OCI-LY7 (cell line): Measurements from ENCODE around the gene RET. TPM values are rescaled to one million over a fixed set of nuclear protein-coding genes. Genes with fewer than 3 reads are reported as not detected.

ENCODE experiments used
- BruUV-seq: library from RNA; stranded (reverse); fragments of 400-500 nt; replicated peaks from 2 replicates; lab custom pipeline; 2021; lab: Mats Ljungman, UMichigan
- CTCF ChIA-PET: fragments of 300-600 bp; sonication (Branson Sonifier 250); formaldehyde crosslinking; loops from one replicate; lab custom pipeline; 2022; ENCODE audit warnings: antibody characterized with exemption; ENCODE audit not compliant: unreplicated experiment; lab: Charles Lee
- POLR2A ChIA-PET: fragments of 300-600 bp; sonication (Branson Sonifier 250); formaldehyde crosslinking; loops from one replicate; lab custom pipeline; 2022; ENCODE audit warnings: antibody characterized with exemption; lab: Charles Lee
- DNase-seq: peaks from one replicate; pipeline ENCODE4 v3.0.0-alpha.2; 2015; ENCODE audit warnings: low spot score
- H2AFZ ChIP-seq: fragments of 200-600 bp; sonication (generic), shearing (Covaris generic); 2 replicates; pipeline ENCODE4 v1.6.1; 2014; ENCODE audit warnings: mild to moderate bottlenecking, antibody characterized with exemption, low read length, moderate library complexity
- H3K27ac ChIP-seq: fragments of 200-600 bp; sonication (generic); 2 replicates; pipeline ENCODE4 v1.5.1; 2014; ENCODE audit warnings: mixed run types, low read depth, mild to moderate bottlenecking, moderate library complexity, low read length, inconsistent platforms; ENCODE audit not compliant: poor library complexity, severe bottlenecking
- H3K36me3 ChIP-seq: fragments of 200-600 bp; sonication (generic); 2 replicates; pipeline ENCODE4 v1.6.1; 2014; ENCODE audit warnings: mild to moderate bottlenecking, antibody characterized with exemption, low read length, moderate library complexity, mixed read lengths; ENCODE audit not compliant: insufficient read depth
- H3K4me1 ChIP-seq: fragments of 200-600 bp; sonication (generic); 2 replicates; pipeline ENCODE4 v1.5.1; 2014; ENCODE audit warnings: mild to moderate bottlenecking, low read length; ENCODE audit not compliant: insufficient read depth, poor library complexity, severe bottlenecking
- H3K4me2 ChIP-seq: fragments of 200-600 bp; sonication (generic); 2 replicates; pipeline ENCODE4 v1.6.1; 2014; ENCODE audit warnings: mild to moderate bottlenecking, low read length
- H3K4me3 ChIP-seq: fragments of 200-600 bp; sonication (generic); 2 replicates; pipeline ENCODE4 v1.5.1; 2014; ENCODE audit warnings: mild to moderate bottlenecking, low read depth, low read length; ENCODE audit not compliant: poor library complexity, severe bottlenecking
- H3K79me2 ChIP-seq: fragments of 200-600 bp; sonication (generic); 2 replicates; pipeline ENCODE4 v1.6.1; 2016; ENCODE audit warnings: low read depth, mild to moderate bottlenecking, low read length, moderate library complexity, mixed read lengths; ENCODE audit not compliant: insufficient read depth
- H3K9me2 ChIP-seq: fragments of 200-600 bp; sonication (generic); 2 replicates; pipeline ENCODE4 v1.6.1; 2016; ENCODE audit warnings: mild to moderate bottlenecking, low read length, mixed read lengths; ENCODE audit not compliant: insufficient read depth
- H3K9me3 ChIP-seq: fragments of 200-600 bp; sonication (generic); 2 replicates; pipeline ENCODE4 v1.6.1; 2014; ENCODE audit warnings: mild to moderate bottlenecking, mixed run types, low read length, mixed read lengths
- H4K20me1 ChIP-seq: fragments of 200-600 bp; sonication (generic); 2 replicates; pipeline ENCODE4 v1.6.1; 2014; ENCODE audit warnings: mild to moderate bottlenecking, antibody characterized with exemption, low read length, moderate library complexity, mixed read lengths; ENCODE audit not compliant: insufficient read depth
- CTCF ChIP-seq: fragments of 200-600 bp; sonication (generic); conservative IDR thresholded peaks from 2 replicates; pipeline ENCODE4 v1.5.1; 2014; ENCODE audit warnings: mild to moderate bottlenecking, antibody characterized with exemption, low read length, moderate library complexity, mixed read lengths
- EZH2phosphoT487 ChIP-seq: fragments of 200-600 bp; sonication (generic); IDR thresholded peaks from 2 replicates; pipeline ENCODE4 v1.6.1; 2018; ENCODE audit warnings: low read depth, borderline replicate concordance, mild to moderate bottlenecking, mixed run types, antibody characterized with exemption, low read length, moderate library complexity, mixed read lengths
- intact Hi-C: fragments of 100-400 bp; cut with micrococcal nuclease; formaldehyde crosslinking; loops from one replicate; pipeline ENCODE4 v1.10.0; 2022; ENCODE audit not compliant: unreplicated experiment
- total RNA-seq, 2 experiments: library from RNA; depleted of rRNA in 1 of 2; stranded (reverse); fragments of >200 nt in 1 of 2; shearing (Covaris generic) in 1 of 2; gene quantifications; 2 replicates each; pipeline ENCODE4 v1.2.3, GENCODE V29; 2014 to 2022

Gene RET
- total RNA-seq, 2 experiments from 2014 or later = 0.06 TPM; not detected in 1

- no peaks in the 10 kb centered on the region for H3K9me2 ChIP-seq
- H3K4me1 ChIP-seq = no peaks in the 10 kb centered on the region
- no peak overlapping the region for H3K4me3 ChIP-seq
- BruUV-seq = no TSS peak
- intact Hi-C loops = no loop called here
- peaks cover 61% of the 10 kb centered on the region for H3K36me3 ChIP-seq
- H3K79me2 ChIP-seq = peaks cover 53% of the 10 kb centered on the region; the same call in 1 of the 2 replicates
- TF ChIP-seq EZH2phosphoT487 (no peak), CTCF (no peak)
- CTCF ChIA-PET = interaction anchor here (1.4 kb wide), 1 partner anchor 11 kb away, joined by 3 read pairs; no protein-coding TSS in a partner anchor
- no peak overlapping the region for H2AFZ ChIP-seq
- POLR2A ChIA-PET = interaction anchor here (0.6 to 1.4 kb wide), 3 partner anchors 12 to 760 kb away, joined by 3 read pairs; no protein-coding TSS in a partner anchor
- 0 out of 2 replicates have a peak, but pooled peaks cover under 1% of the 10 kb centered on the region for H4K20me1 ChIP-seq
- H3K27ac ChIP-seq = no peak overlapping the region
- no peaks in the 10 kb centered on the region for H3K9me3 ChIP-seq
- DNase-seq = no peak
- H3K4me2 ChIP-seq = no peak overlapping the region
Observed at GRCh38 chr10:43160046-43160920, 83.4 kb downstream of the RET start.

- Histone ChIP-seq H3K4me3 (no peak overlapping the region), H3K4me2 (no peak overlapping the region), H3K4me1 (no peaks in the 10 kb centered on the region), H2AFZ (no peak overlapping the region), H3K9me3 (no peaks in the 10 kb centered on the region), H3K36me3 (peaks cover 62% of the 10 kb centered on the region), H3K79me2 (peaks cover 47% of the 10 kb centered on the region; the same call in 1 of the 2 replicates), H4K20me1 (no peaks in the 10 kb centered on the region), H3K9me2 (no peaks in the 10 kb centered on the region), H3K27ac (no peak overlapping the region)
- TF ChIP-seq CTCF (no peak), EZH2phosphoT487 (no peak)
- ChIA-PET POLR2A (interaction anchor here (1.3 to 1.4 kb wide), 2 partner anchors 9 to 16 kb away, joined by 3 read pairs; no protein-coding TSS in a partner anchor), CTCF (interaction anchor here (0.5 to 1.4 kb wide), 2 partner anchors 11 to 15 kb away, joined by 3 to 6 read pairs; no protein-coding TSS in a partner anchor)
- intact Hi-C loops = no loop called here
- no peak for DNase-seq
- no TSS peak for BruUV-seq
Observed at GRCh38 chr10:43160921-43161255, 84.0 kb downstream of the RET start.

DNA sequence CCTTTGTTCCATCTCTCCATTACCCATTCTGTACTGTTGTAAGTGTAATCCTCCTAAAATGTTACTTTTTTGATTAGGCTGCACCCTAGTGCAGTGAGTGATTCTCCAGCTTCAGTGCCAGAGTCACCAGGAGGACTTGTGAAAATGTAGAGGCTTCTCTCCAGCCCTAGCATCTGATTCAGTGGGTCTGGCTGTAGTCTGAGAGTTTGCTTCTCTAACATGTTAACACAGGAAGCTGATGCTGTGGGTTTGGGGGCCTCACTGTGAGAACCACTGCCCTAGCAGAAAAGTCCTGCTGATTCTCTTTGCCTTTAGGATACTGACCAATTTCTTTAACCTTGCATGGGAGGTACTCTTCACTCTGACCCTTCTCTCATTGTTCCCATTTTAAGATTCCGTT, 85.7 kb downstream of the RET start:
- H2AFZ ChIP-seq = no peak overlapping the region
- POLR2A ChIA-PET = no interaction called here
- H3K4me1 ChIP-seq = peaks cover 11% of the 10 kb centered on the region
- H3K9me3 ChIP-seq = no peaks in the 10 kb centered on the region
- intact Hi-C loops = no loop called here
- peaks cover 63% of the 10 kb centered on the region for H3K36me3 ChIP-seq
- TF ChIP-seq CTCF (no peak), EZH2phosphoT487 (no peak)
- peaks cover 32% of the 10 kb centered on the region; the same call in 1 of the 2 replicates for H3K79me2 ChIP-seq
- no peak for DNase-seq
- H3K4me2 ChIP-seq = no peak overlapping the region
- no peak overlapping the region for H3K4me3 ChIP-seq
- no TSS peak for BruUV-seq
- no peak overlapping the region for H3K27ac ChIP-seq
- H3K9me2 ChIP-seq = no peaks in the 10 kb centered on the region
- CTCF ChIA-PET = no interaction called here
- no peaks in the 10 kb centered on the region for H4K20me1 ChIP-seq
